Lower leg skin (tissue), 3 donors: ENCODE data around the gene SLC30A5.

ENCODE experiments used
- CTCF ChIP-seq, 3 donors: fragments of 450-650 bp; IDR thresholded peaks; one replicate each; pipeline ENCODE4 v1.5.1; 2016; ENCODE audit warnings: antibody characterized with exemption in 3 of 3, mild to moderate bottlenecking in 3 of 3, moderate library complexity in 2 of 3
- POLR2A ChIP-seq, 2 donors: fragments of 450-650 bp; IDR thresholded peaks; one replicate each; pipeline ENCODE4 v1.6.1; 2016 to 2017; ENCODE audit warnings: antibody characterized with exemption in 2 of 2, mild to moderate bottlenecking in 1 of 2, moderate library complexity in 1 of 2

DNA sequence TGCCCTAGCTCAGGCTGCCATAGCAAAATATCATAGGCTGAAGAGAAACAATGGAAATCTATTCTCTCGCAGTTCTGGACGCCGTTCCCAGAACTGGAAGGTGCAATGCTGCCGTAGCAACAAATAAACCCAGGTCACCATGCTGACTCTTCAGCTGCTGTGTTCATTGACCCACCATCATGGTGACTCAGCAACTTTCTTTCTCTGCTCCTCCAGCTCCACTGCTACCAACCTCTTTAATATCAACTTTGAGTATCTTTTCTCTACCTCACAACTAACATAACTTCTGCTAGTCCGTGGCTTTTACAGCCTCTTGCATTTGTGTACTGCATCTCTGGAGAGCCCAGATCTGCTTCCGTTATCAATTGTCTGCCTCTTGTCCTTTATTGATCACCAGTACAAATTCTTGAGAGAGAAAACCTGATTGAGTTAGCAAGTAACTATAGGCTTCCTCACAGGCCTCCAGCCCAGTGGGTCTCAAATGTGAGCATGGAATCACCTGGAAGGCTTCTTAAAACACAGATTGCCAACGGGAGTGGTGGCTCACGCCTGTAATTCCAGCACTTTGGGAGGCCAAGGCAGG lies 47.3 kb upstream of the SLC30A5 start:
- no peak for TF ChIP-seq CTCF (IDR thresholded peaks at IDR 0.05)
- no peak for TF ChIP-seq POLR2A (IDR thresholded peaks at IDR 0.05)
